HepG2 (cell line): ENCODE results near the gene LHFPL6. TPM values are rescaled to one million over a fixed set of nuclear protein-coding genes. Genes with fewer than 3 reads are reported as not detected.

Experiments
- ATAC-seq: fragments of 200-7000 bp; cut with Tn5 transposase; 3 replicates; pipeline ENCODE4 v1.9.1; 2020; ENCODE audit warnings: mild to moderate bottlenecking, moderate library complexity
- BruUV-seq: library from RNA; stranded (reverse); fragments of 400-500 nt; replicated peaks from 2 replicates; lab custom pipeline; 2021; lab: Mats Ljungman, UMichigan
- CTCF ChIA-PET: fragments of 300-600 bp; formaldehyde crosslinking; extraction: SDS; loops from one replicate; lab custom pipeline; 2021; ENCODE audit warnings: low total read pairs, inconsistent platforms, low intra/inter-chr PET ratio; lab: Yijun Ruan, JAX
- POLR2A ChIA-PET: fragments of 350-600 bp; sonication (Branson Sonifier 250); formaldehyde crosslinking; loops from one replicate; lab custom pipeline; 2020; ENCODE audit warnings: antibody characterized with exemption, inconsistent platforms; lab: Yijun Ruan, JAX
- DNase-seq: peaks from one replicate; pipeline ENCODE4 v3.0.0-alpha.2; 2015; ENCODE audit warnings: low spot score
- FAIRE-seq: peaks from 3 replicates; lab custom pipeline; 2011; peaks lifted over from hg19 to GRCh38; lab: Jason Lieb, UNC
- H2AFZ ChIP-seq: one replicate; pipeline ENCODE4 v1.6.1; 2011; ENCODE audit warnings: low read length, inconsistent platforms
- H3K27ac ChIP-seq: fragments of 300-600 bp; 3 replicates; pipeline ENCODE4 v1.8.0; 2011; ENCODE audit warnings: mixed run types, mild to moderate bottlenecking, mixed read lengths, low read length, inconsistent platforms; ENCODE audit not compliant: insufficient read depth; ENCODE audit errors: extremely low read length
- H3K27me3 ChIP-seq, 2 experiments: fragments of 200-600 bp in 1 of 2; 2 replicates in 1 of 2; 3 replicates in 1 of 2; pipeline versions ENCODE4 v1.6.0 to v1.8.0; 2011; ENCODE audit warnings: low read length in 2 of 2, mild to moderate bottlenecking in 2 of 2, moderate library complexity in 2 of 2, inconsistent platforms in 1 of 2; ENCODE audit not compliant: insufficient read depth in 2 of 2, control insufficient read depth in 1 of 2
- H3K36me3 ChIP-seq, 2 experiments: fragments of 200-600 bp in 1 of 2; replicated peaks in 1 of 2; 2 replicates in 1 of 2; 3 replicates in 1 of 2; pipeline versions ENCODE4 v1.5.1 to v1.8.0; 2011; ENCODE audit warnings: low read length in 2 of 2, inconsistent platforms in 1 of 2; ENCODE audit not compliant: insufficient read depth in 2 of 2, control insufficient read depth in 1 of 2
- H3K4me1 ChIP-seq: 2 replicates; pipeline ENCODE4 v1.5.1; 2012; ENCODE audit warnings: low read length, inconsistent platforms; ENCODE audit not compliant: insufficient read depth
- H3K4me2 ChIP-seq: 2 replicates; pipeline ENCODE4 v1.6.0; 2011; ENCODE audit warnings: low read depth, low read length, inconsistent platforms
- H3K4me3 ChIP-seq, 3 experiments: fragments of 200-600 bp in 1 of 3; sonication (generic), shearing (Covaris generic) in 1 of 3; replicated peaks in 1 of 3; 2 replicates each; pipeline ENCODE4 v1.5.1; 2011 to 2016; ENCODE audit warnings: low read length in 3 of 3, inconsistent platforms in 2 of 3, low read depth in 2 of 3, mild to moderate bottlenecking in 2 of 3, control low read depth in 1 of 3, mixed read lengths in 1 of 3; ENCODE audit not compliant: insufficient read depth in 1 of 3
- H3K79me2 ChIP-seq: one replicate; pipeline ENCODE4 v1.6.1; 2011; ENCODE audit warnings: low read length, inconsistent platforms; ENCODE audit not compliant: insufficient read depth
- H3K9ac ChIP-seq: 2 replicates; pipeline ENCODE4 v1.6.0; 2011; ENCODE audit warnings: mild to moderate bottlenecking, low read depth, low read length, inconsistent platforms; ENCODE audit not compliant: insufficient read depth
- H3K9me3 ChIP-seq: 2 replicates; pipeline ENCODE4 v1.5.1; 2012; ENCODE audit warnings: mild to moderate bottlenecking, low read length
- H4K20me1 ChIP-seq: 2 replicates; pipeline ENCODE4 v1.6.0; 2011; ENCODE audit warnings: inconsistent platforms, mild to moderate bottlenecking, low read length, moderate library complexity; ENCODE audit not compliant: insufficient read depth
- HNRNPUL1 ChIP-seq: fragments of 200-400 bp; formaldehyde crosslinking; IDR thresholded peaks from 2 replicates; pipeline ENCODE4 v1.6.1; 2017; ENCODE audit warnings: low read depth, mild to moderate bottlenecking, low read length, moderate library complexity
- NR2F2 ChIP-seq: IDR thresholded peaks from 2 replicates; pipeline ENCODE4 v1.6.1; 2012; ENCODE audit warnings: low read depth, inconsistent platforms, borderline replicate concordance
- TOE1 ChIP-seq: sonication (generic); formaldehyde crosslinking; IDR thresholded peaks from 2 replicates; pipeline ENCODE4 v1.4.0; 2020; ENCODE audit warnings: mild to moderate bottlenecking, missing genetic modification reagents
- ZBTB38 ChIP-seq: sonication (generic); formaldehyde crosslinking; IDR thresholded peaks from 2 replicates; pipeline ENCODE4 v1.5.1; 2020; ENCODE audit warnings: mild to moderate bottlenecking, missing genetic modification reagents
- ZNF160 ChIP-seq: sonication (generic); formaldehyde crosslinking; IDR thresholded peaks from 2 replicates; pipeline ENCODE4 v1.8.0; 2022; ENCODE audit warnings: mild to moderate bottlenecking, inconsistent platforms, missing genetic modification reagents
- ZNF33A ChIP-seq: sonication (generic); formaldehyde crosslinking; IDR thresholded peaks from 2 replicates; pipeline ENCODE4 v1.5.1; 2020; ENCODE audit warnings: missing genetic modification reagents, mild to moderate bottlenecking, moderate library complexity, borderline replicate concordance
- ZNF367 ChIP-seq: sonication (generic); formaldehyde crosslinking; IDR thresholded peaks from 2 replicates; pipeline ENCODE4 v1.4.0; 2020; ENCODE audit warnings: missing genetic modification reagents, borderline replicate concordance
- WGBS: methylation state at CpG from one replicate; pipeline ENCODE4 v1.1.6; 2017; ENCODE audit warnings: low lambda C conversion rate; 5-methylcytosine and 5-hydroxymethylcytosine counted together
- in situ Hi-C: cut with HindIII; loops from 2 replicates; pipeline ENCODE4 v1.10.0; 2017; ENCODE audit warnings: low pct_unique_long_range_greater_than_20kb; ENCODE audit not compliant: extremely low pct_ligation_motif_present
- intact Hi-C: fragments of 100-400 bp; cut with micrococcal nuclease; formaldehyde crosslinking; loops from one replicate; pipeline ENCODE4 v1.10.0; 2022; ENCODE audit not compliant: unreplicated experiment
- polyA plus RNA-seq, 8 experiments: library from polyadenylated mRNA; depleted of rRNA in 3 of 8; stranded (reverse) in 7 of 8; unstranded in 1 of 8; fragments of >200 nt; fragmentation: Illumina TruSeq in 4 of 8; extraction: Trizol in 4 of 8; gene quantifications; 2 replicates each; pipeline versions ENCODE4 v1.2.1 to v1.2.3, GENCODE V29; 2011 to 2016; ENCODE audit warnings: low read depth in 4 of 8, missing spikeins in 1 of 8, mixed read lengths in 1 of 8; ENCODE audit not compliant: insufficient read depth in 1 of 8
- total RNA-seq, 5 experiments: library from RNA; depleted of rRNA; stranded (reverse); fragments of >200 nt; fragmentation: Illumina TruSeq; extraction: Trizol; gene quantifications; 2 replicates each; pipeline ENCODE4 v1.2.3, GENCODE V29; 2016; ENCODE audit warnings: low read depth in 1 of 5

The LHFPL6 gene
- total and polyA plus RNA-seq, 2 of the 13 experiments (the other 11 are each of a cell fraction or from before 2014, with no cell fraction given) = not detected

- intact Hi-C loops = no loop called here
- Histone ChIP-seq H3K4me1 (no peaks in the 10 kb centered on the region), H3K9ac (no peak overlapping the region), H2AFZ (no peak overlapping the region), H3K36me3 (no peaks in the 10 kb centered on the region), H3K4me3 (no peak overlapping the region), H3K9me3 (no peaks in the 10 kb centered on the region), H4K20me1 (no peaks in the 10 kb centered on the region), H3K27me3 (peaks cover 0 to 2% of the 10 kb centered on the region in 2 experiments; a peak in 1 of 5 replicates), H3K27ac (no peak overlapping the region), H3K4me2 (no peak overlapping the region), H3K79me2 (no peaks in the 10 kb centered on the region)
- DNase-seq = no peak
- ChIA-PET CTCF (no interaction called here), POLR2A (no interaction called here)
- no peak for TF ChIP-seq ZNF33A
- no peak for TF ChIP-seq ZNF367 (CRISPR knock-in tag)
- in situ Hi-C loops = no loop called here
- no TSS peak for BruUV-seq
- ATAC-seq = no peak
- FAIRE-seq = no peak
- WGBS = 7% methylated on average over 1 of the region's 1 CpG
Observed at GRCh38 chr13:39510316-39510695, 92.7 kb downstream of the LHFPL6 start.

GRCh38 chr13:39509616-39510315, 93.2 kb downstream of the LHFPL6 start:
- Histone ChIP-seq H3K4me3 (no peak overlapping the region), H3K79me2 (no peaks in the 10 kb centered on the region), H3K27ac (no peak overlapping the region), H4K20me1 (no peaks in the 10 kb centered on the region), H3K9ac (no peak overlapping the region), H3K9me3 (no peaks in the 10 kb centered on the region), H3K4me2 (no peak overlapping the region), H3K4me1 (no peaks in the 10 kb centered on the region), H2AFZ (no peak overlapping the region), H3K36me3 (no peaks in the 10 kb centered on the region), H3K27me3 (0 out of 5 replicates have a peak, but pooled peaks cover 0 to 1% of the 10 kb centered on the region in 2 experiments)
- no peak for ATAC-seq
- DNase-seq = no peak
- FAIRE-seq = no peak
- WGBS = 0% methylated on average over 4 of the region's 5 CpGs
- intact Hi-C loops = no loop called here
- CTCF ChIA-PET = no interaction called here
- in situ Hi-C loops = no loop called here
- POLR2A ChIA-PET = no interaction called here
- TF ChIP-seq TOE1 (CRISPR knock-in tag) (no peak), ZBTB38 (CRISPR knock-in tag) (no peak), ZNF160 (no peak), NR2F2 (no peak), HNRNPUL1 (no peak)
- BruUV-seq = no TSS peak
